GM12878 (cell line): ENCODE results near the gene SLFN5. TPM values are rescaled to one million over a fixed set of nuclear protein-coding genes. Genes with fewer than 3 reads are reported as not detected.

ENCODE experiments used
- ATAC-seq: fragments of 200-7000 bp; cut with Tn5 transposase; 3 replicates; pipeline ENCODE4 v1.9.1; 2020; ENCODE audit warnings: mild to moderate bottlenecking, moderate library complexity
- BruUV-seq: library from RNA; stranded (reverse); fragments of 400-500 nt; replicated peaks from 2 replicates; lab custom pipeline; 2021; lab: Mats Ljungman, UMichigan
- CTCF ChIA-PET: fragments of 300-600 bp; sonication (Branson Sonifier 250); formaldehyde crosslinking; extraction: SDS; loops from one replicate; lab custom pipeline; 2021; ENCODE audit warnings: inconsistent platforms; lab: Yijun Ruan, JAX
- POLR2A ChIA-PET: fragments of 350-600 bp; formaldehyde crosslinking; extraction: SDS; loops from one replicate; lab custom pipeline; 2021; ENCODE audit warnings: inconsistent platforms; lab: Charles Lee
- RAD21 ChIA-PET: fragments of 300-600 bp; sonication (Branson Sonifier 250); formaldehyde crosslinking; loops from one replicate; lab custom pipeline; 2023; ENCODE audit warnings: antibody characterized with exemption; ENCODE audit not compliant: unreplicated experiment; lab: Charles Lee
- SMC1A ChIA-PET: fragments of 300-600 bp; sonication (Branson Sonifier 250); formaldehyde crosslinking; loops from one replicate; lab custom pipeline; 2023; ENCODE audit not compliant: unreplicated experiment, uncharacterized antibody; lab: Charles Lee
- DNase-seq: peaks from one replicate; pipeline ENCODE4 v3.0.0-alpha.2; 2011; ENCODE audit warnings: low read depth, low spot score
- FAIRE-seq: peaks from 3 replicates; lab custom pipeline; 2011; peaks lifted over from hg19 to GRCh38; lab: Jason Lieb, UNC
- H2AFZ ChIP-seq: 2 replicates; pipeline ENCODE4 v1.6.0; 2011; ENCODE audit warnings: low read depth, low read length, control low read depth; ENCODE audit not compliant: control insufficient read depth
- H3K27ac ChIP-seq: 2 replicates; pipeline ENCODE4 v1.5.1; 2011; ENCODE audit warnings: control low read depth; ENCODE audit not compliant: control insufficient read depth, insufficient read depth
- H3K27me3 ChIP-seq, 2 experiments: replicated peaks in 1 of 2; 2 replicates each; pipeline versions ENCODE4 v1.6.0 to v1.6.1; 2011; ENCODE audit warnings: low read length in 1 of 2; ENCODE audit not compliant: control insufficient read depth in 2 of 2, insufficient read depth in 2 of 2
- H3K36me3 ChIP-seq, 2 experiments: 2 replicates each; pipeline ENCODE4 v1.5.1; 2011; ENCODE audit warnings: low read length in 1 of 2; ENCODE audit not compliant: control insufficient read depth in 2 of 2, insufficient read depth in 2 of 2
- H3K4me1 ChIP-seq: 2 replicates; pipeline ENCODE4 v1.6.1; 2011; ENCODE audit warnings: mild to moderate bottlenecking, low read length, moderate library complexity, mixed read lengths; ENCODE audit not compliant: control insufficient read depth, insufficient read depth
- H3K4me2 ChIP-seq: 2 replicates; pipeline ENCODE4 v1.6.0; 2011; ENCODE audit warnings: control low read depth; ENCODE audit not compliant: control insufficient read depth, insufficient read depth
- H3K4me3 ChIP-seq: fragments of 200-600 bp; sonication (generic); 2 replicates; pipeline ENCODE4 v1.5.1; 2016
- H3K79me2 ChIP-seq: 2 replicates; pipeline ENCODE4 v1.6.0; 2011; ENCODE audit warnings: low read length; ENCODE audit not compliant: control insufficient read depth, insufficient read depth
- H3K9ac ChIP-seq: 2 replicates; pipeline ENCODE4 v1.8.0; 2011; ENCODE audit warnings: low read length, control low read depth, mixed read lengths; ENCODE audit not compliant: control insufficient read depth, insufficient read depth
- H3K9me3 ChIP-seq: replicated peaks from 3 replicates; pipeline ENCODE4 v1.5.1; 2011; ENCODE audit warnings: mild to moderate bottlenecking, low read length; ENCODE audit not compliant: control insufficient read depth, insufficient read depth
- H4K20me1 ChIP-seq: 2 replicates; pipeline ENCODE4 v1.6.0; 2011; ENCODE audit not compliant: control insufficient read depth, insufficient read depth
- DPF2 ChIP-seq: fragments of 450-650 bp; IDR thresholded peaks from 2 replicates; pipeline ENCODE4 v1.6.1; 2017; ENCODE audit warnings: mild to moderate bottlenecking
- IKZF2 ChIP-seq, 2 experiments: fragments of 450-650 bp; IDR thresholded peaks; 2 replicates each; pipeline ENCODE4 v1.6.1; 2017; ENCODE audit warnings: mild to moderate bottlenecking in 2 of 2, moderate library complexity in 2 of 2
- MTA2 ChIP-seq: fragments of 450-650 bp; IDR thresholded peaks from 2 replicates; pipeline ENCODE4 v1.6.1; 2016; ENCODE audit warnings: low read depth, mild to moderate bottlenecking, moderate library complexity
- RFX5 ChIP-seq: IDR thresholded peaks from 2 replicates; pipeline ENCODE4 v1.6.1; 2011; ENCODE audit warnings: low read depth, low read length, improper control_type of control experiment
- SPI1 ChIP-seq: IDR thresholded peaks from 2 replicates; pipeline ENCODE4 v1.6.1; 2011; ENCODE audit warnings: low read depth, mild to moderate bottlenecking, low read length, moderate library complexity, borderline replicate concordance; ENCODE audit not compliant: insufficient read depth
- WGBS: methylation state at CpG from one replicate; pipeline ENCODE4 v1.1.6; 2016; ENCODE audit warnings: low lambda C conversion rate; ENCODE audit not compliant: insufficient replicate concordance, insufficient coverage; ENCODE audit errors: missing lambda C conversion rate; 5-methylcytosine and 5-hydroxymethylcytosine counted together
- in situ Hi-C: fragments of 300-500 bp; cut with MboI; formaldehyde crosslinking; loops from 9 replicates; pipeline ENCODE4 v1.14.3; 2018; ENCODE audit warnings: mixed read lengths
- intact Hi-C: fragments of 100-400 bp; cut with micrococcal nuclease; formaldehyde crosslinking; loops from one replicate; pipeline ENCODE4 v1.14.2; 2022; ENCODE audit not compliant: unreplicated experiment
- polyA plus RNA-seq, 11 experiments: library from polyadenylated mRNA; depleted of rRNA in 4 of 11; unstranded in 6 of 11; stranded (reverse) in 5 of 11; fragments of >200 nt; fragmentation: Nextera tagmentation in 4 of 11; fragmentation: Illumina TruSeq in 1 of 11; extraction: Ambion mirVana in 4 of 11; extraction: Trizol in 1 of 11; gene quantifications; 1 replicate in 1 of 11; 2 replicates in 10 of 11; pipeline versions ENCODE4 v1.2.1 to v1.2.3, GENCODE V29; 2011 to 2016; ENCODE audit warnings: inconsistent platforms in 2 of 11, missing spikeins in 2 of 11, low read depth in 1 of 11
- total RNA-seq, 4 experiments: library from RNA; depleted of rRNA in 3 of 4; stranded (reverse); fragments of >200 nt in 3 of 4; fragmentation: Illumina TruSeq in 1 of 4; extraction: Trizol in 1 of 4; gene quantifications; 2 replicates each; pipeline versions ENCODE4 v1.2.1 to v1.2.3, GENCODE V29; 2013 to 2021
- TF ChIP-seq, protein P1 (sequence below): fragments of 450-650 bp; IDR thresholded peaks from 2 replicates; pipeline ENCODE4 v1.6.1; 2016; ENCODE audit warnings: mild to moderate bottlenecking
- TF ChIP-seq, protein P2 (sequence below): fragments of 450-650 bp; conservative IDR thresholded peaks from 2 replicates; pipeline ENCODE4 v1.6.1; 2017; ENCODE audit warnings: mild to moderate bottlenecking, moderate library complexity
- TF ChIP-seq, protein P3 (sequence below): fragments of 450-650 bp; IDR thresholded peaks from 2 replicates; pipeline ENCODE4 v1.6.1; 2017; ENCODE audit warnings: low read depth, mild to moderate bottlenecking, moderate library complexity

Gene SLFN5
- total and polyA plus RNA-seq, 10 of the 15 experiments (the other 5 are each of a cell fraction or from before 2014, with no cell fraction given) = 0.19 to 2.1 (median 1.3) TPM

DNA sequence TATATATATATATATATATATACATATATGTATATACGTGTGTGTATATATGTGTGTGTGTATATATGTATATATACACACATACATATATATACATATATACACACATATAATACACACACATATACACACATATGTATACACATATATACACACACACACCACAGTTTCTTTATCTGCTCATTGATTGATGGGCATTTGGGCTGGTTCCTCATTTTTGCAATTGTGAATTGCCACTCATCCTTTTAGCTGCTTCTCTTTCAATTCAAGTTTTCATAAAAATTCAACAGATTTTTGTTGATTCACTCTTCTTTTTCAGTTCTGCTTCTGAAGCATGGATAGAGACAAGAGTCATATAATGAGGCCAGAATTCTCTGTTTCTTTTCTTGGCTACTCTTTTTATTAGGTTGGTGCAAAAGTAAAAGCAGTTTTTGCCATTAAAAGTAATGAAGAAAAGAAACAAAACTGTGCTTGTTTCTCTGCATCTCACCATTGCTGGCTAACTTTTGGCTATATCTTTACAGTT, 44.5 kb downstream of the SLFN5 start:
- BruUV-seq = no TSS peak
- H3K79me2 ChIP-seq = no peaks in the 10 kb centered on the region
- H3K36me3 ChIP-seq = no peaks in the 10 kb centered on the region
- H4K20me1 ChIP-seq = no peaks in the 10 kb centered on the region
- no peaks in the 10 kb centered on the region; a peak in 1 of 4 replicates for H3K27me3 ChIP-seq
- TF ChIP-seq, protein P1, sequence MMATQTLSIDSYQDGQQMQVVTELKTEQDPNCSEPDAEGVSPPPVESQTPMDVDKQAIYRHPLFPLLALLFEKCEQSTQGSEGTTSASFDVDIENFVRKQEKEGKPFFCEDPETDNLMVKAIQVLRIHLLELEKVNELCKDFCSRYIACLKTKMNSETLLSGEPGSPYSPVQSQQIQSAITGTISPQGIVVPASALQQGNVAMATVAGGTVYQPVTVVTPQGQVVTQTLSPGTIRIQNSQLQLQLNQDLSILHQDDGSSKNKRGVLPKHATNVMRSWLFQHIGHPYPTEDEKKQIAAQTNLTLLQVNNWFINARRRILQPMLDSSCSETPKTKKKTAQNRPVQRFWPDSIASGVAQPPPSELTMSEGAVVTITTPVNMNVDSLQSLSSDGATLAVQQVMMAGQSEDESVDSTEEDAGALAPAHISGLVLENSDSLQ = peak; percentile 93
- TF ChIP-seq RFX5 = no peak
- peak; percentile 73; the same call in 1 of the 2 replicates for TF ChIP-seq SPI1
- TF ChIP-seq IKZF2 (IDR thresholded peaks at IDR 0.05) = peak; percentile 31 to 61; a peak in 3 of 4 replicates
- peak; percentile 54; the same call in 1 of the 2 replicates for TF ChIP-seq MTA2
- TF ChIP-seq, protein P2, sequence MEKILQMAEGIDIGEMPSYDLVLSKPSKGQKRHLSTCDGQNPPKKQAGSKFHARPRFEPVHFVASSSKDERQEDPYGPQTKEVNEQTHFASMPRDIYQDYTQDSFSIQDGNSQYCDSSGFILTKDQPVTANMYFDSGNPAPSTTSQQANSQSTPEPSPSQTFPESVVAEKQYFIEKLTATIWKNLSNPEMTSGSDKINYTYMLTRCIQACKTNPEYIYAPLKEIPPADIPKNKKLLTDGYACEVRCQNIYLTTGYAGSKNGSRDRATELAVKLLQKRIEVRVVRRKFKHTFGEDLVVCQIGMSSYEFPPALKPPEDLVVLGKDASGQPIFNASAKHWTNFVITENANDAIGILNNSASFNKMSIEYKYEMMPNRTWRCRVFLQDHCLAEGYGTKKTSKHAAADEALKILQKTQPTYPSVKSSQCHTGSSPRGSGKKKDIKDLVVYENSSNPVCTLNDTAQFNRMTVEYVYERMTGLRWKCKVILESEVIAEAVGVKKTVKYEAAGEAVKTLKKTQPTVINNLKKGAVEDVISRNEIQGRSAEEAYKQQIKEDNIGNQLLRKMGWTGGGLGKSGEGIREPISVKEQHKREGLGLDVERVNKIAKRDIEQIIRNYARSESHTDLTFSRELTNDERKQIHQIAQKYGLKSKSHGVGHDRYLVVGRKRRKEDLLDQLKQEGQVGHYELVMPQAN = no peak
- TF ChIP-seq, protein P3, sequence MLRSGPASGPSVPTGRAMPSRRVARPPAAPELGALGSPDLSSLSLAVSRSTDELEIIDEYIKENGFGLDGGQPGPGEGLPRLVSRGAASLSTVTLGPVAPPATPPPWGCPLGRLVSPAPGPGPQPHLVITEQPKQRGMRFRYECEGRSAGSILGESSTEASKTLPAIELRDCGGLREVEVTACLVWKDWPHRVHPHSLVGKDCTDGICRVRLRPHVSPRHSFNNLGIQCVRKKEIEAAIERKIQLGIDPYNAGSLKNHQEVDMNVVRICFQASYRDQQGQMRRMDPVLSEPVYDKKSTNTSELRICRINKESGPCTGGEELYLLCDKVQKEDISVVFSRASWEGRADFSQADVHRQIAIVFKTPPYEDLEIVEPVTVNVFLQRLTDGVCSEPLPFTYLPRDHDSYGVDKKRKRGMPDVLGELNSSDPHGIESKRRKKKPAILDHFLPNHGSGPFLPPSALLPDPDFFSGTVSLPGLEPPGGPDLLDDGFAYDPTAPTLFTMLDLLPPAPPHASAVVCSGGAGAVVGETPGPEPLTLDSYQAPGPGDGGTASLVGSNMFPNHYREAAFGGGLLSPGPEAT = 0 out of 2 replicates have a peak, but pooled peaks have one; percentile 34
- peak; percentile 14; the same call in 1 of the 2 replicates for TF ChIP-seq DPF2
- ATAC-seq = peak; percentile 73
- ChIA-PET SMC1A (interaction anchor here (0.6 to 1.6 kb wide), 3 partner anchors 21 to 324 kb away, joined by 3 to 7 read pairs (median 3); no protein-coding TSS in a partner anchor), RAD21 (no interaction called here), CTCF (no interaction called here), POLR2A (no interaction called here)
- no peak overlapping the region for H3K4me3 ChIP-seq
- FAIRE-seq = no peak
- H3K4me1 ChIP-seq = peaks cover 8% of the 10 kb centered on the region
- H3K9me3 ChIP-seq = no peaks in the 10 kb centered on the region; the same call in 2 of the 3 replicates
- no peak overlapping the region; the same call in 1 of the 2 replicates for H3K27ac ChIP-seq
- no peak overlapping the region for H3K9ac ChIP-seq
- 50% methylated on average over 1 of the region's 1 CpG for WGBS
- in situ Hi-C loops (no loop called here), intact Hi-C loops (no loop called here)
- no peak overlapping the region for H2AFZ ChIP-seq
- H3K4me2 ChIP-seq = no peak overlapping the region
- peak; percentile 26 for DNase-seq
